A673 (cell line): ENCODE data around the gene LEMD1.

ENCODE experiments used
- EZH2 ChIP-seq: fragments of 200-600 bp; sonication (generic); IDR thresholded peaks from 2 replicates; pipeline ENCODE4 v1.6.1; 2017; ENCODE audit warnings: borderline replicate concordance, low read depth, mild to moderate bottlenecking, mixed read lengths, antibody characterized with exemption, low read length; ENCODE audit not compliant: poor library complexity, severe bottlenecking
- TF ChIP-seq, protein P1 (sequence below): fragments of 300-800, 200-600 bp; sonication (generic); conservative IDR thresholded peaks from 2 replicates; pipeline ENCODE4 v1.5.1; 2017; ENCODE audit warnings: low read depth, mild to moderate bottlenecking, antibody characterized with exemption, low read length, moderate library complexity, mixed read lengths

DNA sequence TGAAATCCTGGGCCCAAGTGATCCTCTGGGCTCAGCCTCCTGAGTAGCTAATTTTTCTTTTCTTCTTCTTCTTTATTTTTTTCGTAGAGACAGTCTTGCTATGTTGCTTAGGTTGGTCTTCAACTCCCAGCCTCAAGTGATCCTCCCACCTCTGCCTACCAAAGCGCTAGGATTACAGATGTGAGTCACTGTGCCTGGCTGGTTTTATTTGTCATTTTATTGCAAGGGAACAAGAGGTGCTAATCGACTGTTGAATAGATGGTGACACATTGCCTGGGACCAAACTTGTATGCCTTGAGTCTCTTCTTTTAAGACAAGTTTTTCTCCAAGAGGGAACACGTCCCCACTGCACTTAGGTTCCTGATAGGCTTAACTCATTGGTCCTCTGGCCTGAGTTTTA, 45.1 kb downstream of the LEMD1 start:
- TF ChIP-seq, protein P1, sequence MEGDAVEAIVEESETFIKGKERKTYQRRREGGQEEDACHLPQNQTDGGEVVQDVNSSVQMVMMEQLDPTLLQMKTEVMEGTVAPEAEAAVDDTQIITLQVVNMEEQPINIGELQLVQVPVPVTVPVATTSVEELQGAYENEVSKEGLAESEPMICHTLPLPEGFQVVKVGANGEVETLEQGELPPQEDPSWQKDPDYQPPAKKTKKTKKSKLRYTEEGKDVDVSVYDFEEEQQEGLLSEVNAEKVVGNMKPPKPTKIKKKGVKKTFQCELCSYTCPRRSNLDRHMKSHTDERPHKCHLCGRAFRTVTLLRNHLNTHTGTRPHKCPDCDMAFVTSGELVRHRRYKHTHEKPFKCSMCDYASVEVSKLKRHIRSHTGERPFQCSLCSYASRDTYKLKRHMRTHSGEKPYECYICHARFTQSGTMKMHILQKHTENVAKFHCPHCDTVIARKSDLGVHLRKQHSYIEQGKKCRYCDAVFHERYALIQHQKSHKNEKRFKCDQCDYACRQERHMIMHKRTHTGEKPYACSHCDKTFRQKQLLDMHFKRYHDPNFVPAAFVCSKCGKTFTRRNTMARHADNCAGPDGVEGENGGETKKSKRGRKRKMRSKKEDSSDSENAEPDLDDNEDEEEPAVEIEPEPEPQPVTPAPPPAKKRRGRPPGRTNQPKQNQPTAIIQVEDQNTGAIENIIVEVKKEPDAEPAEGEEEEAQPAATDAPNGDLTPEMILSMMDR = no peak
- TF ChIP-seq EZH2 = no peak
